Measurements from ENCODE around the gene DENND4A. TPM values are rescaled to one million over a fixed set of nuclear protein-coding genes. Genes with fewer than 3 reads are reported as not detected.

The DENND4A gene
- total RNA-seq, 1 donor from 2014 or later, result 17.1 TPM

- no peak for TF ChIP-seq CTCF (IDR thresholded peaks at IDR 0.05; ENCODE audit: unreplicated experiment)
- H3K27ac Mint-ChIP-seq (ENCODE audit: unreplicated experiment), result no peak overlapping the region
- H3K9me3 Mint-ChIP-seq (ENCODE audit: unreplicated experiment), result no peaks in the 10 kb centered on the region
These were observed 27.0 kb downstream of the DENND4A start for GRCh38 chr15:65765106-65765505.

DNA sequence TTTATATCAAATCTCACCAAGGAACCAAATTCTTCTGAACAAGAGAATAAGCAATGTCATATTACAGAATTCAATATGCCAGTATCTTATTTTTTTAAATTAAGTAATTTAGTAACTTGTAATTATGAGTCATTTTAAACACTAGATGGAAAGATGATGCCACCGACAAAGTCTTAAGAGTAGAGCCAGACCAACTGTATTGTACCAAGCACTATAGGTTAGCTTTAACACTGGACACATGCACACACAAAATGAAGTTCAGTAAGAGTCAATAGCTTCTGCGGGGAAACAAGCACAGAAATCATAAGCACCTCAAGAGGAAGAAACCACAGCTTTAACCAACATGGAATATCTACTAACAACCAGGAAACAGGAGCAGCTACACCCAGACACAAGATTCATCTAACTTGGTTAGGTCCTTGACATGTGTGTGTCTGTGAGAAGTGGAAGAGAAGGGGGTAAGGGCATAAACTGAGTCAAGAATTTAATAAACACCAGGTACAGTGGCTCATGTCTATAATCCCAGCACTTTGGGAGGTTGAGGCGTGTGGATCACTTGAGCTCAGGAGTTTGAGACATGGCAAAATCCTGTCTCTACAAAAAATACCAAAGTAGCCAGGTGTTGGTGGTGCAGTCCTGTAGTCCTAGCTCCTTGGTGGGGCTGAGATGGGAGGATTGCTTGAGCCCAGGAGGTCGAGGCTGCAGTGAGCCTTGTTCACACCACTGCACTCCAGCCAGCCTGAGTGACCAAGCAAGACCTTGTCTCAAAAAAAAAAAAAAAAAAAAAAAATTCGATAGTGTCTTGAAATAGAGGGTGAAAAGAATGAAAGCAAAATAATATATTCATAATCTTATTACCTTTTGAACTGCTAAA, 28.9 kb downstream of the DENND4A start:
- H3K9me3 Mint-ChIP-seq (ENCODE audit: unreplicated experiment), result no peaks in the 10 kb centered on the region
- H3K27me3 Mint-ChIP-seq (ENCODE audit: unreplicated experiment), result no peaks in the 10 kb centered on the region
- no peak for TF ChIP-seq CTCF (IDR thresholded peaks at IDR 0.05; ENCODE audit: unreplicated experiment)
- H3K4me1 Mint-ChIP-seq (ENCODE audit: unreplicated experiment), result no peaks in the 10 kb centered on the region
- no peak overlapping the region for H3K4me3 Mint-ChIP-seq (ENCODE audit: unreplicated experiment)
- no peaks in the 10 kb centered on the region for H3K36me3 Mint-ChIP-seq (ENCODE audit: low read depth, unreplicated experiment)
- no peak for DNase-seq (ENCODE audit: low spot score)
- H3K27ac Mint-ChIP-seq (ENCODE audit: unreplicated experiment), result no peak overlapping the region

More at GRCh38 chr15:65765106-65765505, 27.0 kb downstream of the DENND4A start:
- Mint-ChIP-seq H3K4me1 (ENCODE audit: unreplicated experiment) (no peaks in the 10 kb centered on the region), H3K4me3 (ENCODE audit: unreplicated experiment) (no peak overlapping the region), H3K27me3 (ENCODE audit: unreplicated experiment) (no peaks in the 10 kb centered on the region), H3K36me3 (ENCODE audit: low read depth, unreplicated experiment) (no peaks in the 10 kb centered on the region)
- DNase-seq (ENCODE audit: low spot score), result no peak

DNA sequence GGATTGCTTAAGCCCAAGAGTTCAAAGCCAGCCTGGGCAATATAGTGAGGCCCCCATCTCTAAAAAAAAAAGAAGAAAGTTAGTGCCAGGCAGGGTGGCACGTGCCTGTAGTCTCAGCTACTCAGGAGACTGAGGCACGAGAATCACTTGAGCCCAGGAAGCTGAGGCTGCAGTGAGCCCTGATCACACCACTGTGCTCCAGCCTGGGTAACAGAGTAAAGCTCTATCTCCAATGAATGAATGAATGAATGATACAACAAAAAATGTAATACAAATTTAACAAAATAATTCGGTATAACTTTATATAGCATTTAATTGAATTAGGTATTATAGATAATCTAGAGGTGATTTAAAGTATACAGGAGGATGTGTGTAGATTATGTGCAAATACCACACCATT, 29.7 kb downstream of the DENND4A start:
- Mint-ChIP-seq H3K9me3 (ENCODE audit: unreplicated experiment) (no peaks in the 10 kb centered on the region), H3K4me3 (ENCODE audit: unreplicated experiment) (no peak overlapping the region), H3K4me1 (ENCODE audit: unreplicated experiment) (no peaks in the 10 kb centered on the region), H3K27me3 (ENCODE audit: unreplicated experiment) (no peaks in the 10 kb centered on the region), H3K27ac (ENCODE audit: unreplicated experiment) (no peak overlapping the region), H3K36me3 (ENCODE audit: low read depth, unreplicated experiment) (no peaks in the 10 kb centered on the region)
- no peak for DNase-seq (ENCODE audit: low spot score)
- no peak for TF ChIP-seq CTCF (IDR thresholded peaks at IDR 0.05; ENCODE audit: unreplicated experiment)

GRCh38 chr15:65761210-65761926, 30.7 kb downstream of the DENND4A start:
- H3K4me1 Mint-ChIP-seq (ENCODE audit: unreplicated experiment), result no peaks in the 10 kb centered on the region

More at GRCh38 chr15:65761210-65761926, 30.7 kb downstream of the DENND4A start:
- no peak for DNase-seq (ENCODE audit: low spot score)
- H3K9me3 Mint-ChIP-seq (ENCODE audit: unreplicated experiment), result no peaks in the 10 kb centered on the region
- H3K4me3 Mint-ChIP-seq (ENCODE audit: unreplicated experiment), result no peak overlapping the region
- no peaks in the 10 kb centered on the region for H3K36me3 Mint-ChIP-seq (ENCODE audit: low read depth, unreplicated experiment)
- no peak for TF ChIP-seq CTCF (IDR thresholded peaks at IDR 0.05; ENCODE audit: unreplicated experiment)
- H3K27me3 Mint-ChIP-seq (ENCODE audit: unreplicated experiment), result no peaks in the 10 kb centered on the region
- no peak overlapping the region for H3K27ac Mint-ChIP-seq (ENCODE audit: unreplicated experiment)

Measured in endothelial cell (in vitro differentiated cells).